SK-N-SH (cell line): ENCODE data around the gene SPRY4. TPM values are rescaled to one million over a fixed set of nuclear protein-coding genes. Genes with fewer than 3 reads are reported as not detected.

Experiments
- CTCF ChIA-PET: fragments of 300-600, 350-600 bp; formaldehyde crosslinking; extraction: SDS; loops from one replicate; lab custom pipeline; 2021; lab: Yijun Ruan, JAX
- POLR2A ChIA-PET: fragments of 350-600 bp; sonication (Branson Sonifier 250); formaldehyde crosslinking; extraction: SDS; loops from one replicate; lab custom pipeline; 2020; ENCODE audit warnings: antibody characterized with exemption, inconsistent platforms; lab: Yijun Ruan, JAX
- DNase-seq: peaks from one replicate; pipeline ENCODE4 v3.0.0; 2012
- H2AFZ ChIP-seq: fragments of 200-600 bp; sonication (generic); 2 replicates; pipeline ENCODE4 v1.8.1; 2016; ENCODE audit warnings: antibody characterized with exemption, mild to moderate bottlenecking, low read depth
- H3F3A ChIP-seq: fragments of 200-600 bp; sonication (generic); replicated peaks from 2 replicates; pipeline ENCODE3; 2016; ENCODE audit warnings: antibody characterized with exemption, mild to moderate bottlenecking; ENCODE audit not compliant: insufficient read depth
- H3K27ac ChIP-seq, 2 experiments: fragments of 200-500 bp in 1 of 2; fragments of 200-600 bp in 1 of 2; sonication (Bioruptor generic) in 1 of 2; sonication (generic), shearing (Covaris generic) in 1 of 2; 2 replicates each; pipeline versions ENCODE4 v1.5.1 to v1.6.1; 2014 to 2016; ENCODE audit warnings: low read depth in 2 of 2, inconsistent platforms in 1 of 2, low read length in 1 of 2, mild to moderate bottlenecking in 1 of 2, mixed read lengths in 1 of 2
- H3K27me3 ChIP-seq: fragments of 200-600 bp; sonication (generic), shearing (Covaris generic); 2 replicates; pipeline ENCODE4 v1.6.1; 2016; ENCODE audit warnings: mixed run types; ENCODE audit not compliant: insufficient read depth
- H3K36me3 ChIP-seq, 2 experiments: fragments of 200-500 bp in 1 of 2; fragments of 200-600 bp in 1 of 2; sonication (Bioruptor generic) in 1 of 2; sonication (generic) in 1 of 2; replicated peaks in 1 of 2; 2 replicates each; pipeline versions ENCODE3 to v1.5.1; 2014 to 2016; ENCODE audit warnings: low read length in 1 of 2, mild to moderate bottlenecking in 1 of 2; ENCODE audit not compliant: insufficient read depth in 2 of 2, control insufficient read depth in 1 of 2
- H3K4me1 ChIP-seq, 2 experiments: fragments of 200-500 bp in 1 of 2; fragments of 200-600 bp in 1 of 2; sonication (Bioruptor generic) in 1 of 2; sonication (generic), shearing (Covaris generic) in 1 of 2; 2 replicates each; pipeline versions ENCODE4 v1.5.1 to v1.6.1; 2014 to 2016; ENCODE audit warnings: low read depth in 1 of 2, low read length in 1 of 2, mixed run types in 1 of 2; ENCODE audit not compliant: insufficient read depth in 2 of 2, control insufficient read depth in 1 of 2
- H3K4me2 ChIP-seq: fragments of 200-600 bp; sonication (generic), shearing (Covaris generic); 2 replicates; pipeline ENCODE4 v1.6.1; 2017; ENCODE audit warnings: mixed run types
- H3K4me3 ChIP-seq, 2 experiments: fragments of 200-500 bp in 1 of 2; fragments of 200-600 bp in 1 of 2; sonication (Bioruptor generic) in 1 of 2; sonication (generic), shearing (Covaris generic) in 1 of 2; 2 replicates each; pipeline versions ENCODE4 v1.5.1 to v1.8.1; 2014 to 2016; ENCODE audit warnings: low read depth in 2 of 2, inconsistent platforms in 1 of 2, low read length in 1 of 2, mild to moderate bottlenecking in 1 of 2, mixed read lengths in 1 of 2, moderate library complexity in 1 of 2
- H3K79me2 ChIP-seq: fragments of 200-600 bp; sonication (generic); 2 replicates; pipeline ENCODE4 v1.8.1; 2017; ENCODE audit warnings: mild to moderate bottlenecking; ENCODE audit not compliant: insufficient read depth
- H3K9ac ChIP-seq: fragments of 200-600 bp; sonication (generic); 2 replicates; pipeline ENCODE4 v1.6.1; 2017; ENCODE audit warnings: mixed run types
- H3K9me2 ChIP-seq: fragments of 200-600 bp; sonication (generic); 2 replicates; pipeline ENCODE4 v1.6.1; 2017; ENCODE audit warnings: mixed run types
- H3K9me3 ChIP-seq: fragments of 200-600 bp; sonication (generic); 2 replicates; pipeline ENCODE4 v1.6.1; 2017; ENCODE audit warnings: mixed run types, mild to moderate bottlenecking, moderate library complexity
- H4K20me1 ChIP-seq: fragments of 200-600 bp; sonication (generic); 2 replicates; pipeline ENCODE4 v1.6.1; 2017; ENCODE audit warnings: mild to moderate bottlenecking, mixed run types; ENCODE audit not compliant: insufficient read depth
- ELF1 ChIP-seq: IDR thresholded peaks from 2 replicates; pipeline ENCODE4 v1.4.0; 2012
- EP300 ChIP-seq, 2 experiments: IDR thresholded peaks; 2 replicates each; pipeline versions ENCODE4 v1.4.0 to v1.6.1; 2012; ENCODE audit warnings: borderline replicate concordance in 1 of 2, low read depth in 1 of 2, low read length in 1 of 2
- EZH2phosphoT487 ChIP-seq: fragments of 200-600 bp; sonication (generic); IDR thresholded peaks from 2 replicates; pipeline ENCODE4 v1.6.1; 2017; ENCODE audit warnings: low read depth, mixed run types, mild to moderate bottlenecking, antibody characterized with exemption, moderate library complexity, borderline replicate concordance
- FOXJ3 ChIP-seq: sonication (generic); formaldehyde crosslinking; IDR thresholded peaks from 2 replicates; pipeline ENCODE4 v1.5.1; 2020; ENCODE audit warnings: mild to moderate bottlenecking, missing genetic modification reagents
- FOXM1 ChIP-seq: IDR thresholded peaks from 2 replicates; pipeline ENCODE4 v1.4.0; 2012; ENCODE audit warnings: low read depth, mild to moderate bottlenecking
- GABPA ChIP-seq: IDR thresholded peaks from 2 replicates; pipeline ENCODE4 v1.4.0; 2012; ENCODE audit warnings: low read depth, mild to moderate bottlenecking
- GATA2 ChIP-seq: sonication (generic); formaldehyde crosslinking; IDR thresholded peaks from 2 replicates; pipeline ENCODE4 v1.5.0; 2020; ENCODE audit warnings: mild to moderate bottlenecking, missing genetic modification reagents
- MEF2A ChIP-seq: IDR thresholded peaks from 2 replicates; pipeline ENCODE4 v1.4.0; 2012; ENCODE audit warnings: low read depth, borderline replicate concordance
- MXI1 ChIP-seq: IDR thresholded peaks from 2 replicates; pipeline ENCODE4 v1.6.1; 2012; ENCODE audit warnings: mild to moderate bottlenecking, low read depth, low read length, improper control_type of control experiment
- POLR2AphosphoS5 ChIP-seq: IDR thresholded peaks from 2 replicates; pipeline ENCODE4 v1.6.1; 2012; ENCODE audit warnings: low read depth, low read length
- RCOR1 ChIP-seq: fragments of 150-350 bp; IDR thresholded peaks from 2 replicates; pipeline ENCODE4 v1.6.1; 2017; ENCODE audit warnings: antibody characterized with exemption, low read length
- SIN3A ChIP-seq: IDR thresholded peaks from 2 replicates; pipeline ENCODE4 v1.6.1; 2012; ENCODE audit warnings: low read depth, mild to moderate bottlenecking, low read length, moderate library complexity, borderline replicate concordance
- USF1 ChIP-seq: IDR thresholded peaks from 2 replicates; pipeline ENCODE4 v1.4.0; 2012; ENCODE audit warnings: low read depth, borderline replicate concordance
- YY1 ChIP-seq: IDR thresholded peaks from 2 replicates; pipeline ENCODE4 v1.4.0; 2012; ENCODE audit warnings: low read depth, mild to moderate bottlenecking
- WGBS: methylation state at CpG from one replicate; pipeline ENCODE4 v1.1.6; 2017; ENCODE audit warnings: low lambda C conversion rate; 5-methylcytosine and 5-hydroxymethylcytosine counted together
- polyA plus RNA-seq, 3 experiments: library from polyadenylated mRNA; depleted of rRNA; stranded (reverse); fragments of >200 nt; gene quantifications; 2 replicates each; pipeline ENCODE4 v1.2.3, GENCODE V29; 2012
- TF ChIP-seq, protein P1 (sequence below): IDR thresholded peaks from 2 replicates; pipeline ENCODE4 v1.4.0; 2012; ENCODE audit warnings: low read depth, borderline replicate concordance
- TF ChIP-seq, protein P2 (sequence below): IDR thresholded peaks from 2 replicates; pipeline ENCODE4; 2012
- TF ChIP-seq, protein P3 (sequence below): fragments of 200-600 bp; sonication (generic); IDR thresholded peaks from 2 replicates; pipeline ENCODE4 v1.6.1; 2017; ENCODE audit warnings: antibody characterized with exemption, mild to moderate bottlenecking, moderate library complexity
- TF ChIP-seq, protein P4 (sequence below): fragments of 150-350 bp; IDR thresholded peaks from 2 replicates; pipeline ENCODE4 v1.6.1; 2017; ENCODE audit warnings: antibody characterized with exemption, low read length, low read depth, borderline replicate concordance

Gene SPRY4
- polyA plus RNA-seq, 1 of the 3 experiments (the other 2 are of a cell fraction), result 18.0 TPM

DNA sequence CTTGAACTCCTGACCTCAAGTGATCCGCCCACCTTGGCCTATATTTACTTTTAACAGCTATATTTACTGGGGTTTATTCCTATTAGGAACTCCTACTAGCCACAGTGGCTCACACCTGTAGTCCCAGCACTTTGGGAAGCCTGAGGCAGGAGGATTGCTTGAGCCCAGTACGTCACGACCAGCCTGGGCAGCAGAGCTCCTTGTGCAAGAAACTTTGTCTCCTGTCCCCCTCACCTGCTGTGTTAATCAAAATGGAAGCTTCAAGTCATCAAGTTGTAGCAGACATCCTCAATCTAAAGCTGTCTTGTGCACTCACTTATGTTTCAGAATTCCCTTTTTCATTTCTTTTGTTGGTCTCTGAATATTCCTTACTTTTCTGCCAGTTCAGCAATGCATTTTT is 15.0 kb upstream of the SPRY4 start:
- TF ChIP-seq MEF2A (no peak), FOXJ3 (CRISPR knock-in tag) (no peak), USF1 (no peak), GATA2 (CRISPR knock-in tag) (no peak), SIN3A (no peak), EP300 (IDR thresholded peaks at IDR 0.05; ENCODE audit: borderline replicate concordance in 1 of 2, low read depth in 1 of 2, low read length in 1 of 2) (no peak), ELF1 (no peak), EZH2phosphoT487 (no peak), MXI1 (no peak), FOXM1 (no peak), RCOR1 (no peak), POLR2AphosphoS5 (no peak), GABPA (no peak), YY1 (no peak)
- TF ChIP-seq, protein P1, sequence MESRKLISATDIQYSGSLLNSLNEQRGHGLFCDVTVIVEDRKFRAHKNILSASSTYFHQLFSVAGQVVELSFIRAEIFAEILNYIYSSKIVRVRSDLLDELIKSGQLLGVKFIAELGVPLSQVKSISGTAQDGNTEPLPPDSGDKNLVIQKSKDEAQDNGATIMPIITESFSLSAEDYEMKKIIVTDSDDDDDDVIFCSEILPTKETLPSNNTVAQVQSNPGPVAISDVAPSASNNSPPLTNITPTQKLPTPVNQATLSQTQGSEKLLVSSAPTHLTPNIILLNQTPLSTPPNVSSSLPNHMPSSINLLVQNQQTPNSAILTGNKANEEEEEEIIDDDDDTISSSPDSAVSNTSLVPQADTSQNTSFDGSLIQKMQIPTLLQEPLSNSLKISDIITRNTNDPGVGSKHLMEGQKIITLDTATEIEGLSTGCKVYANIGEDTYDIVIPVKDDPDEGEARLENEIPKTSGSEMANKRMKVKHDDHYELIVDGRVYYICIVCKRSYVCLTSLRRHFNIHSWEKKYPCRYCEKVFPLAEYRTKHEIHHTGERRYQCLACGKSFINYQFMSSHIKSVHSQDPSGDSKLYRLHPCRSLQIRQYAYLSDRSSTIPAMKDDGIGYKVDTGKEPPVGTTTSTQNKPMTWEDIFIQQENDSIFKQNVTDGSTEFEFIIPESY, result no peak
- TF ChIP-seq, protein P2, sequence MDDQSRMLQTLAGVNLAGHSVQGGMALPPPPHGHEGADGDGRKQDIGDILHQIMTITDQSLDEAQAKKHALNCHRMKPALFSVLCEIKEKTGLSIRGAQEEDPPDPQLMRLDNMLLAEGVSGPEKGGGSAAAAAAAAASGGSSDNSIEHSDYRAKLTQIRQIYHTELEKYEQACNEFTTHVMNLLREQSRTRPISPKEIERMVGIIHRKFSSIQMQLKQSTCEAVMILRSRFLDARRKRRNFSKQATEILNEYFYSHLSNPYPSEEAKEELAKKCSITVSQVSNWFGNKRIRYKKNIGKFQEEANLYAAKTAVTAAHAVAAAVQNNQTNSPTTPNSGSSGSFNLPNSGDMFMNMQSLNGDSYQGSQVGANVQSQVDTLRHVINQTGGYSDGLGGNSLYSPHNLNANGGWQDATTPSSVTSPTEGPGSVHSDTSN, result no peak
- TF ChIP-seq, protein P3, sequence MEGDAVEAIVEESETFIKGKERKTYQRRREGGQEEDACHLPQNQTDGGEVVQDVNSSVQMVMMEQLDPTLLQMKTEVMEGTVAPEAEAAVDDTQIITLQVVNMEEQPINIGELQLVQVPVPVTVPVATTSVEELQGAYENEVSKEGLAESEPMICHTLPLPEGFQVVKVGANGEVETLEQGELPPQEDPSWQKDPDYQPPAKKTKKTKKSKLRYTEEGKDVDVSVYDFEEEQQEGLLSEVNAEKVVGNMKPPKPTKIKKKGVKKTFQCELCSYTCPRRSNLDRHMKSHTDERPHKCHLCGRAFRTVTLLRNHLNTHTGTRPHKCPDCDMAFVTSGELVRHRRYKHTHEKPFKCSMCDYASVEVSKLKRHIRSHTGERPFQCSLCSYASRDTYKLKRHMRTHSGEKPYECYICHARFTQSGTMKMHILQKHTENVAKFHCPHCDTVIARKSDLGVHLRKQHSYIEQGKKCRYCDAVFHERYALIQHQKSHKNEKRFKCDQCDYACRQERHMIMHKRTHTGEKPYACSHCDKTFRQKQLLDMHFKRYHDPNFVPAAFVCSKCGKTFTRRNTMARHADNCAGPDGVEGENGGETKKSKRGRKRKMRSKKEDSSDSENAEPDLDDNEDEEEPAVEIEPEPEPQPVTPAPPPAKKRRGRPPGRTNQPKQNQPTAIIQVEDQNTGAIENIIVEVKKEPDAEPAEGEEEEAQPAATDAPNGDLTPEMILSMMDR, result no peak
- TF ChIP-seq, protein P4, sequence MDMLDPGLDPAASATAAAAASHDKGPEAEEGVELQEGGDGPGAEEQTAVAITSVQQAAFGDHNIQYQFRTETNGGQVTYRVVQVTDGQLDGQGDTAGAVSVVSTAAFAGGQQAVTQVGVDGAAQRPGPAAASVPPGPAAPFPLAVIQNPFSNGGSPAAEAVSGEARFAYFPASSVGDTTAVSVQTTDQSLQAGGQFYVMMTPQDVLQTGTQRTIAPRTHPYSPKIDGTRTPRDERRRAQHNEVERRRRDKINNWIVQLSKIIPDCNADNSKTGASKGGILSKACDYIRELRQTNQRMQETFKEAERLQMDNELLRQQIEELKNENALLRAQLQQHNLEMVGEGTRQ, result no peak
- TF ChIP-seq, all 33 proteins: peak for 0
- Histone ChIP-seq H3K36me3 (peaks cover 0 to 33% of the 10 kb centered on the region in 2 experiments), H3K9ac (no peak overlapping the region), H2AFZ (no peak overlapping the region), H3K27me3 (no peaks in the 10 kb centered on the region), H3K27ac (no peak overlapping the region), H3K4me2 (no peak overlapping the region), H3K4me3 (no peak overlapping the region), H3K4me1 (no peaks in the 10 kb centered on the region), H3K9me2 (no peaks in the 10 kb centered on the region), H3K9me3 (peaks cover 5% of the 10 kb centered on the region; the same call in 1 of the 2 replicates), H3K79me2 (peaks cover 48% of the 10 kb centered on the region), H3F3A (peaks cover 7% of the 10 kb centered on the region), H4K20me1 (no peaks in the 10 kb centered on the region)
- DNase-seq, result no peak
- CTCF ChIA-PET, result interaction anchor here (1.0 kb wide), 2 partner anchors 16 to 209 kb away, joined by 3 to 4 read pairs; no protein-coding TSS in a partner anchor
- 100% methylated on average over 3 of the region's 3 CpGs for WGBS
- POLR2A ChIA-PET, result no interaction called here
